ENCODE data around the gene COX14.
"Not testable (repeated sequence)": the region's sequence is repeated elsewhere in the genome, so short reads cannot be mapped to it uniquely, and the experiment has no call there.

COX14 gene

GRCh38 chr12:50111693-50112455 is at the start of gene COX14:
COX14 (plus strand) TSS chr12:50112236; CDS start chr12:50120044, 7,808 bp downstream.
- DNase-seq (ENCODE audit: low read depth): peak; percentile 97

- DNase-seq (ENCODE audit: low read depth): no peak
These were observed 49.1 kb upstream of the COX14 start for GRCh38 chr12:50062728-50063460.

- DNase-seq (ENCODE audit: low read depth): no peak
These were observed 46.2 kb upstream of the COX14 start for GRCh38 chr12:50065726-50066310.

DNA sequence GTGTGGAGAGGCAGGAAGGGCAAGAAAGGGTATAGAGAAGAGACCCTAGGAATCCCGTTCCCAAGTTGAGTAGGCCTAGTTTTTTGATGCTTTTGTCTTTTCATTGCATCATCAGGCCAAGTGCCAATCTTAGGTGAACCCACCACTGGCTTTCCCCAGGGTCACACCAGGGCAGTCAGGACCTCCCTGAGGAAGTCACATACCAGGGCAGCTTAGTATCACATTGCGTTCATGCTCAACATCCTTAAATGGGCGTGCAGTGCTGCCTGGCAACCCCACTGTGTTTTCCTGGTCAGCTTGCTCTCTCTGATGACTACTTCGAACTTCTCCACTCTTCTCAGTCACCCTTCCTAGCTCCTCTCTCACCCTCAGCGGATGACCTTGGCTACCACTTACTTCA is 45.6 kb upstream of the COX14 start:
- DNase-seq (ENCODE audit: low read depth): no peak

DNA sequence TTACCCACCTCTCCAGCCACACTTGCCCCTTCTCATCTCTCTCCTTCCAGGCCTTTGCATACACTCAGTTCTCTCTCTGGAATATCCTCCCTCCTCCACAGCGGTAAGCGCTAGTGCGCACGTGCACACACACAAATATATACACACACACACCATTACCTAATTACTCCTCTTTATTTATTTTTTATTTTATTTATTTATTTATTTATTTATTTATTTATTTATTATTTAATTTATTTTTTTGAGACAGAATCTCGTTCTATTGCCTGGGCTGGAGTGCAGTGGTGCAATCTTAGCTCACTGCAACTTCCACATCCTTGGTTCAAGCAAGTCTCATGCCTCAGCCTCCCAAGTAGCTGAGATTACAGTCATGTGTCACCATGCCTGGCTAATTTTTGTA is 43.0 kb upstream of the COX14 start:
- DNase-seq (ENCODE audit: low read depth): no peak

GRCh38 chr12:50069539-50069938 is 42.5 kb upstream of the COX14 start:
- no peak for DNase-seq (ENCODE audit: low read depth)

DNA sequence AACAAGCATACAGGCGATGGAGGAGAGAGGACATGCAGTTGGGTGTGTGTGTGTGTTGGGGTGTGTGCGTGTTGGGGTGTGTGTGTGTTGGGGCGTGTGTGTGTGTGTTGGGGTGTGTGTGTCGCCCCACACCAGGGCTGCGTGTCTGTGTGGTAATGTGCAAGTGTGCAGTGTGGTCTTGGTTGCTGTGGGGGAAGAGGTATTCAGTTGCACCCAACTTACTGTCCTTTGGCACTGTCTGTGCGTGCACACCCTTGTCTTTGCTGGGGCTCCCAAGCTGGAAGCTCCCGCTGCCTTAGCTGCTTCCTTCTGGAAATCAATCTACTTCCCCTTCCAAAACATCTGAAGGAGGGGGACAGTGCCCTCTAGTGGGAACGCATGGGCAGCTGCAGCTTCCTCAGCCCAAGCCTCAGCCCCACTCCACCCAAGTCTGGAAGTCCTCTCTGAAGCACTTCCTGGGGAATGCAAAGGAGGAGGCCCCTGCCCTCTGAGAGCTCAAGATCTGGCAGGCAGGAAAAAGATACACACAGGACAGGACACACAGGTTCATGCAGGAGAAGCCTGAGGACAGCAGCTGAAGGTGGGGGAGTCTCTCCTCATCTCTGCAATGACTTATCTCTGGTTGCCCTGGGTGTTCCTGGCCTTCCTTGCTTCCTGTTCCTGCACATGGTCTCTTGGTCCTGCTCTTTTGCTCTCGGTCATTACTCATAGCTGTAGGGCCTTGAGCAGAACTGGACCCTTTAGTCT is 41.5 kb upstream of the COX14 start:
- DNase-seq (ENCODE audit: low read depth): peak; percentile 43

DNA sequence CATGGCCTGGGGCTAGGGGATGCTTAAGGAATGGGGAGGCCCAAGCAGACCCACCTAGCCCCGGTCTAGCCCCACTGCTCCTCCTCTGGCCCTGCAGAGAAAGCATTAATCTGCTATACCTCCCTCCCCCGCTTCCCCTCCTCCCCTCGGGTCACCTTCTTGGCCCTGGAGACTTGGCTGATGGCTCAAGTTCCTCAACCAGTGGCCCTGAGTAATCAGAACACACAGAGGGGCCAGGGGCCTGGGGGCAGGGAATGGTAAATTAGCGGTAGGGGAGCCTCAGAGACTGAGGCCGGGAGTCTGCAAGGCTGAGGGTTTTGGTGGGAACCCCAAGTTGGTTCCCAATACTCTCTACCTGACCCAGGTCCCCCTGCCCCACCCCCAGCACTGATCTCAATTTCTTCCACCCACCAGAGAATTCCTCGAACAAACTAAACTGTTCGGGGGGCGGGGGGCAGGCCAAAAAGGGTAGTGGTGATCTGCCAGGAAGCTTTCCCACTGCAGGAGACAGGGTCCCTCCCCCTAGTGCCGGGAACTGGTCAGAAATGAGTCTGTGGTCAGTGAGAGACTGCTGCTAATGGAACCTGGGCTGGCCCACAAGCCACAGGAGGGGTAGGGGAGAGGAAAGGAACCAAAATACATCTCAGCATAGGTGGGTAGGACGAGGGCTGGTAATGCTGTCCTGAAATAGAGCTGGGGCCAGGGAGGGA is 39.7 kb upstream of the COX14 start:
- DNase-seq (ENCODE audit: low read depth): no peak

GRCh38 chr12:50073206-50073605 is 38.8 kb upstream of the COX14 start:
- no peak for DNase-seq (ENCODE audit: low read depth)

DNA sequence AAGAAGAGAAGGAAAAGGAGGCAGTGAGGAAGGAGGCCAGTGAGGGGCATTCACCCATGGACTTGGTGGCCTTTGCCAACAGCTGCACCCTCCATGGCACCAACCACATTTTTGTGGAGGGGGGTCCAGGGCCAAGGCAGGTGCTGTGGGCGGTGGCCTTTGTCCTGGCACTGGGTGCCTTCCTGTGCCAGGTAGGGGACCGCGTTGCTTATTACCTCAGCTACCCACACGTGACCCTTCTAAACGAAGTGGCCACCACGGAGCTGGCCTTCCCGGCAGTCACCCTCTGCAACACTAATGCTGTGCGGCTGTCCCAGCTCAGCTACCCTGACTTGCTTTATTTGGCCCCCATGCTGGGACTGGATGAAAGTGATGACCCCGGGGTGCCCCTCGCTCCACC is 38.3 kb upstream of the COX14 start:
- DNase-seq (ENCODE audit: low read depth): no peak

- DNase-seq (ENCODE audit: low read depth): peak; percentile 68
These were observed 36.9 kb upstream of the COX14 start for GRCh38 chr12:50074936-50075807.

DNA sequence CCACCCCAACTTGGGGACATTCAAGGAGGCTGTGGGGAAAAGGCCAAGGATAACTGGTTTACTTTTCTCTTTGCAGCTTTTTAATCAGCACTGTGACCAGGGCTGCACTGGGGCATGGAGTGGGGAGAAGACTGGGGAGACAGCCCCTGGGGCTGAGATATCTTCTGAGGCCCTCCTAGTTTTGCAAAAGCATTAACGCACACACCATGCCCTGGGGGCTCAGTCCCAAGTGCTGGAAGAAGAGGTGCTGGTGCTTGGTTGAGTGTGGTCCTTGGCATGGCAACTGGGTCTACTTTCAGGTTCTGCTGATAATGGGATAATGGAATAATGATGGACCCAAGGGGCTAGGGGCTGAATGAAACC is 36.2 kb upstream of the COX14 start:
- DNase-seq (ENCODE audit: low read depth): no peak

DNA sequence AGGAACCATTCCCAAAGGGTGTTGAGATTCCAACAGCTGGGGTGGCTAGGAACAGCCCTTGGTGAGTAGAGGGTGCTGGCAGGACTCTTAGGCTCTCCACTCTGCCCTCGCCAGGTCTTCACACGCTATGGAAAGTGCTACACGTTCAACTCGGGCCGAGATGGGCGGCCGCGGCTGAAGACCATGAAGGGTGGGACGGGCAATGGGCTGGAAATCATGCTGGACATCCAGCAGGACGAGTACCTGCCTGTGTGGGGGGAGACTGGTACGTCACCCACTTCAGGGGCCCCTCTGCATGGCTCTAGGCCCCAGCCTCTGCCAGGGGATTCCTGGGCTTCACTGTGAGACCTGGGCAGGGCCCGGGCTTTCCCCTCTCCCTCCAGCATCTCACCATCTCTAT is 34.9 kb upstream of the COX14 start:
- no peak for DNase-seq (ENCODE audit: low read depth)

DNA sequence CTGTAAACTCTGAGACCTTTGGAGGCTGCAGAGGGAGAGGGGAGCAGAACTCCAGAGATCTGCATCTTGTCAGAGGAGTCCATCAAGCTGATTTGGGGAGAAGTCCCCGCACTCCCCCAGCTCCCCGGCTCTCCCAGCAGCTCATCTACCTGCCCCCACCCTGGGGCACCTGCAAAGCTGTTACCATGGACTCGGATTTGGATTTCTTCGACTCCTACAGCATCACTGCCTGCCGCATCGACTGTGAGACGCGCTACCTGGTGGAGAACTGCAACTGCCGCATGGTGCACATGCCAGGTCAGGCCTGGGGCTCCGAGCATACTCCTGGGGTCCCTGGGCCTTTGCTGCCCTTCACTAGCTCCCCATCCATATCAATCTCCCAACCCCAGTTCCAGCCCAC is 33.8 kb upstream of the COX14 start:
- DNase-seq (ENCODE audit: low read depth): no peak

DNA sequence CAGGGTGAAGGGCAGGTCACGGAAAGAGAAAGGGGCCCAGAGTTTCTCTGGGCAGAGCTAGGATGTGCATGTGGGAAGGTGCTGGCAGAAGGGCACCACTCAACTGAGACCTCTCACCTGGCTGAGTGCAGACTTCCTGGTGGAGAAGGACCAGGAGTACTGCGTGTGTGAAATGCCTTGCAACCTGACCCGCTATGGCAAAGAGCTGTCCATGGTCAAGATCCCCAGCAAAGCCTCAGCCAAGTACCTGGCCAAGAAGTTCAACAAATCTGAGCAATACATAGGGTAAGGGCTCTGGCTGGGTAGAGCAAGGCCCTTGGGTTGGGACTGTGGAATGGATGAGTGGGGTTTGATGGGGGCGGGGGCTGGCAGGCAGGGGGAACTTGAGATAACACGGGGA is 32.3 kb upstream of the COX14 start:
- DNase-seq (ENCODE audit: low read depth): no peak

DNA sequence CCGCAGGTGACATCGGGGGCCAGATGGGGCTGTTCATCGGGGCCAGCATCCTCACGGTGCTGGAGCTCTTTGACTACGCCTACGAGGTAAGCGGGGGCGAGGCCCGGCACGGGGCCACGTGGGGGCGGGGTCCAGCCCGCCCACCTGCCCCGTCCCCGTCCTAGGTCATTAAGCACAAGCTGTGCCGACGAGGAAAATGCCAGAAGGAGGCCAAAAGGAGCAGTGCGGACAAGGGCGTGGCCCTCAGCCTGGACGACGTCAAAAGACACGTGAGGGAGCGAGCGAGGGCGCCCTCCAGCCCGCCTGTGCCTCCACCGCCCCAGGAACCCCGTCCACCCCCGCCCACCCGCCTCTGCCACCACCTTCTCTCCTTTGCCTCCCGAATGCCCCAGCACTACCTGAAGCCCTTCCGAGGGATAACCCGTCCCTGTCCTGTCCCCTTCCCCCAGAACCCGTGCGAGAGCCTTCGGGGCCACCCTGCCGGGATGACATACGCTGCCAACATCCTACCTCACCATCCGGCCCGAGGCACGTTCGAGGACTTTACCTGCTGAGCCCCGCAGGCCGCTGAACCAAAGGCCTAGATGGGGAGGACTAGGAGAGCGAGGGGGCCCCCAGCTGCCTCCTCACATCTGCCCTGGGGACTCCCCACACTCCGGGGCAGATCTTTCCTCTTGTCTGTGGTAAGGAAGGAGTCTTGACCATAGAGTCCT is 30.8 kb upstream of the COX14 start:
- no peak for DNase-seq (ENCODE audit: low read depth)

DNA sequence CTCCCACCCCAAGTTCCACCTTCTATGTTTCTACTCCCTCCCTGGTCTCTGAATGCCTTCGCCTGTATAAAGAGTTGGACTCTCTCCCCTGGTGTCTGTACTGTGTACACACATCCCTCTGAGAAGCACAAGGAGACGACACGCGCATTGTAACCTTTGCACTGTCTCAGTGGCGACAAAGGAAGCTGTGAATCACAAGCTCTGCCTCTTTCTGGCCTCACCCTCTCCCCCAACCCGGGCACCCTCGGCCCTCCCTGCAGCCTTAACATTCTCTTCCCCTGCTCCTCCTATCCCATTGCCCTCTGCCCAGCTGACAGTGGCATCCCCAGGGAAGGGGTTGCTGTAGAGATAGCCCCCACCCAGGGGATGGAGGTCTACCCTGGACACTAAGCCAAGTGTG is 29.4 kb upstream of the COX14 start:
- DNase-seq (ENCODE audit: low read depth): no peak

DNA sequence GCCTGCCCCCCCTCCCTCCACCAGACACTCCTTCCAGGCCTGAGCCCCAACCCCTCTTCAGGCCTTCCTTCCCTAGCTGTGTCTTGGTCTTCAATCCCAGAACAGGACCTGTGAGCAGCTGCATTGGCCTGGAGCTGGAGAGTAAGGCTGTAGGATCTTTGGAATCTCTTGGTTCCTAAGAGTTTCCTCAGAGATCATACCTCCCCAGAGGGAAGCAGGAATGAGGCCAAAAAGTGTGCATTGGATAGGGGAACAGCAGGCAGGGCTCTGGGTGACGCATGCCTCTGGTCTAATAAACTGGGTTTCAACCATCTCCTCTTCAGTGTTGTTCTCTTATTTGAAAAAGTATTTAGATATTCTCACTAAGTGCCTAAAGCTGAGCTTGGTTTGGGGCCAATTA is 28.7 kb upstream of the COX14 start:
- no peak for DNase-seq (ENCODE audit: low read depth)

DNA sequence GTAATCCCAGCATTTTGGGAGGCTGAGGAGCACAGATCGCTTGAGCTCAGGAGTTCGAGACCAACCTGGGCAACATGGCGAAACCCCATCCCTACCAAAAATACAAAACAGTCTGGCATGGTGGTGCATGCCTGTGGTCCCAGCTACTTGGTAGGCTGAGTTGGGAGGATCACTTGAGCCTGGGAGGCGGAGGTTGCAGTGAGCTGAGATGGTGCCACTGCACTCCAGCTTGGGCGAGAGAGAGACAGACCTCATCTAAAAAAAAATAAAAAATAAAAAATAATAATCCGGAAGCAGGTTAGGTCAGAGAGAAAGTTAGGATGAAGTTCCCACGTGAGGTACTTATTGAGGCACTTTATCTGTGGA is 27.6 kb upstream of the COX14 start:
- DNase-seq (ENCODE audit: low read depth): not testable (repeated sequence)

Measured in stimulated activated CD4-positive, alpha-beta T cell treated with anti-CD3 and anti-CD28 coated beads, Interleukin-2, amount 100 ng/mL, for 4 hours (primary cell).